PFSK-1 (cell line): ENCODE data around the gene IKZF2.

Experiments used
- FOXP2 ChIP-seq: optimal IDR thresholded peaks from 2 replicates; pipeline ENCODE3; 2011; ENCODE audit warnings: borderline replicate concordance, control low read depth, inconsistent platforms; ENCODE audit not compliant: insufficient read depth; ENCODE audit errors: extremely low read length, extremely low read depth
- POLR2AphosphoS5 ChIP-seq: IDR thresholded peaks from 2 replicates; pipeline ENCODE4 v1.6.1; 2012; ENCODE audit warnings: low read depth, mild to moderate bottlenecking, control low read depth, low read length, moderate library complexity
- SIN3A ChIP-seq: IDR thresholded peaks from 2 replicates; pipeline ENCODE4 v1.6.1; 2012; ENCODE audit warnings: mild to moderate bottlenecking, low read length, moderate library complexity, borderline replicate concordance; ENCODE audit not compliant: insufficient read depth
- TAF1 ChIP-seq: IDR thresholded peaks from 2 replicates; pipeline ENCODE4 v1.6.1; 2012; ENCODE audit warnings: low read length, control low read depth, borderline replicate concordance; ENCODE audit not compliant: insufficient read depth
- TF ChIP-seq, protein P1 (sequence below), 2 experiments: IDR thresholded peaks; 2 replicates each; pipeline versions ENCODE4 v1.6.1 to v1.8.0; 2011 to 2012; ENCODE audit warnings: low read depth in 2 of 2, low read length in 2 of 2, control low read depth in 1 of 2, inconsistent platforms in 1 of 2, mild to moderate bottlenecking in 1 of 2, moderate library complexity in 1 of 2; ENCODE audit not compliant: insufficient read depth in 1 of 2

The IKZF2 gene

GRCh38 chr2:213066443-213066743 is 85.0 kb downstream of the IKZF2 start:
- no peak for TF ChIP-seq POLR2AphosphoS5
- no peak for TF ChIP-seq SIN3A
- TF ChIP-seq FOXP2: no peak
- TF ChIP-seq TAF1: no peak
- TF ChIP-seq, protein P1, sequence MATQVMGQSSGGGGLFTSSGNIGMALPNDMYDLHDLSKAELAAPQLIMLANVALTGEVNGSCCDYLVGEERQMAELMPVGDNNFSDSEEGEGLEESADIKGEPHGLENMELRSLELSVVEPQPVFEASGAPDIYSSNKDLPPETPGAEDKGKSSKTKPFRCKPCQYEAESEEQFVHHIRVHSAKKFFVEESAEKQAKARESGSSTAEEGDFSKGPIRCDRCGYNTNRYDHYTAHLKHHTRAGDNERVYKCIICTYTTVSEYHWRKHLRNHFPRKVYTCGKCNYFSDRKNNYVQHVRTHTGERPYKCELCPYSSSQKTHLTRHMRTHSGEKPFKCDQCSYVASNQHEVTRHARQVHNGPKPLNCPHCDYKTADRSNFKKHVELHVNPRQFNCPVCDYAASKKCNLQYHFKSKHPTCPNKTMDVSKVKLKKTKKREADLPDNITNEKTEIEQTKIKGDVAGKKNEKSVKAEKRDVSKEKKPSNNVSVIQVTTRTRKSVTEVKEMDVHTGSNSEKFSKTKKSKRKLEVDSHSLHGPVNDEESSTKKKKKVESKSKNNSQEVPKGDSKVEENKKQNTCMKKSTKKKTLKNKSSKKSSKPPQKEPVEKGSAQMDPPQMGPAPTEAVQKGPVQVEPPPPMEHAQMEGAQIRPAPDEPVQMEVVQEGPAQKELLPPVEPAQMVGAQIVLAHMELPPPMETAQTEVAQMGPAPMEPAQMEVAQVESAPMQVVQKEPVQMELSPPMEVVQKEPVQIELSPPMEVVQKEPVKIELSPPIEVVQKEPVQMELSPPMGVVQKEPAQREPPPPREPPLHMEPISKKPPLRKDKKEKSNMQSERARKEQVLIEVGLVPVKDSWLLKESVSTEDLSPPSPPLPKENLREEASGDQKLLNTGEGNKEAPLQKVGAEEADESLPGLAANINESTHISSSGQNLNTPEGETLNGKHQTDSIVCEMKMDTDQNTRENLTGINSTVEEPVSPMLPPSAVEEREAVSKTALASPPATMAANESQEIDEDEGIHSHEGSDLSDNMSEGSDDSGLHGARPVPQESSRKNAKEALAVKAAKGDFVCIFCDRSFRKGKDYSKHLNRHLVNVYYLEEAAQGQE (IDR thresholded peaks at IDR 0.05; ENCODE audit: insufficient read depth in 1 of 2, low read depth in 2 of 2, low read length in 2 of 2): no peak

- TF ChIP-seq FOXP2 (no peak), POLR2AphosphoS5 (no peak), SIN3A (no peak), TAF1 (no peak)
- TF ChIP-seq, protein P1 (IDR thresholded peaks at IDR 0.05; ENCODE audit: insufficient read depth in 1 of 2, low read depth in 2 of 2, low read length in 2 of 2): no peak
These were observed 85.6 kb downstream of the IKZF2 start for GRCh38 chr2:213065583-213066442.

GRCh38 chr2:213064099-213064498 is 87.3 kb downstream of the IKZF2 start:
- TF ChIP-seq TAF1: no peak
- TF ChIP-seq, protein P1 (IDR thresholded peaks at IDR 0.05; ENCODE audit: insufficient read depth in 1 of 2, low read depth in 2 of 2, low read length in 2 of 2): no peak
- no peak for TF ChIP-seq FOXP2
- no peak for TF ChIP-seq POLR2AphosphoS5
- TF ChIP-seq SIN3A: no peak

DNA sequence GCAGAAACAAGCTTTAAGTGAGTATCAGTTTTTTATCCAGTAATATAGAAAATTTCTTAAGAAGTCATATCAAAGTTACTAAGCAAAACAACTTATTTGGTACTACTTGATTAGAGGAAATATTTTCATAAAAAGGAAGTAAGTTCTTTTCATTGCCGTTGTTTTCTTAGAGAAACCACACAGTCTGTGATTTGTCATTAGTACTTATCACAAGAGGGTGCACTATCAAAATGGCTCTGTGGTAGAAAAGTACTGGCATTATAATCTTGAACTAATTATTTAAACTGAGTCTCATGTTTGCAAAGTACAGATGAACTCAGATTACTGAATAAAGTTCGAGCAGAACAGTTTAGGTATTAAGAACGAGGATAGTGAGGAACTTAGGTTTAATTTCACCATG is 93.4 kb downstream of the IKZF2 start:
- TF ChIP-seq TAF1 (no peak), POLR2AphosphoS5 (no peak)

GRCh38 chr2:213046431-213046830 is 105.0 kb downstream of the IKZF2 start:
- TF ChIP-seq POLR2AphosphoS5 (no peak), FOXP2 (no peak), TAF1 (no peak), SIN3A (no peak)
- TF ChIP-seq, protein P1 (IDR thresholded peaks at IDR 0.05; ENCODE audit: insufficient read depth in 1 of 2, low read depth in 2 of 2, low read length in 2 of 2): no peak
